Subcutaneous adipose tissue (tissue), 4 donors: Measurements from ENCODE around the gene KIF1C. TPM values are rescaled to one million over a fixed set of nuclear protein-coding genes. Genes with fewer than 3 reads are reported as not detected.

Experiments used
- CTCF ChIP-seq: fragments of 450-650 bp; IDR thresholded peaks from one replicate; pipeline ENCODE4 v1.5.1; 2016; ENCODE audit warnings: low read depth, mild to moderate bottlenecking, control low read depth, antibody characterized with exemption, moderate library complexity
- total RNA-seq, 4 donors: library from RNA; depleted of rRNA; stranded (reverse); fragments of >200 nt; gene quantifications; one replicate each; pipeline ENCODE4 v1.1.0, GENCODE V29; 2016

Gene KIF1C
- total RNA-seq, 4 donors from 2014 or later = 32.3 to 162 (median 65.2) TPM

- TF ChIP-seq CTCF = no peak
Measured at GRCh38 chr17:4980644-4981216, 17.0 kb upstream of the KIF1C start.

- TF ChIP-seq CTCF = no peak
Measured at GRCh38 chr17:4982305-4982704, 15.4 kb upstream of the KIF1C start.

DNA sequence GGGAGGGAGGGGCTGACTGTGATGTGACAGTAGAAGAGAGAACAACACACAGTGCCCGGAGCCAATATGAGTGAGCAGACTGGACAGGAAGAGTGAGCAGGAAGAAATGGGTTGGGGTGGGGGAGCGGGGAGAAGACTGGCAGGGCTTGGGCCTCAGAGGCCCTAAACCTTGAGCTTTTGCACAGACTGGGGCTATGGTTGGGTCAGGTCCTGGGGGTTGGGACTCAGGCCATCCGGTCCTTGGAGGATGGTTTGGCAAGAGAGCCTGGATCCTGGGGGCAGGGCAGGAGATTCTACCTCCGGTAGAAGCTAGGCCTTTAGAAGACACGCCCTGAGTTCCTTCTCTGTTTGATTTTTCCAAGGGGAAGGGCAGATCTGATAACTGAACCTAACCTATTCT lies 11.3 kb upstream of the KIF1C start:
- TF ChIP-seq CTCF = no peak

GRCh38 chr17:4986951-4987766 lies 10.6 kb upstream of the KIF1C start, which contains the start of gene CAMTA2:
CAMTA2 (minus strand) TSS chr17:4987675; CDS start chr17:4986222, 1,453 bp downstream.
- TF ChIP-seq CTCF = no peak

DNA sequence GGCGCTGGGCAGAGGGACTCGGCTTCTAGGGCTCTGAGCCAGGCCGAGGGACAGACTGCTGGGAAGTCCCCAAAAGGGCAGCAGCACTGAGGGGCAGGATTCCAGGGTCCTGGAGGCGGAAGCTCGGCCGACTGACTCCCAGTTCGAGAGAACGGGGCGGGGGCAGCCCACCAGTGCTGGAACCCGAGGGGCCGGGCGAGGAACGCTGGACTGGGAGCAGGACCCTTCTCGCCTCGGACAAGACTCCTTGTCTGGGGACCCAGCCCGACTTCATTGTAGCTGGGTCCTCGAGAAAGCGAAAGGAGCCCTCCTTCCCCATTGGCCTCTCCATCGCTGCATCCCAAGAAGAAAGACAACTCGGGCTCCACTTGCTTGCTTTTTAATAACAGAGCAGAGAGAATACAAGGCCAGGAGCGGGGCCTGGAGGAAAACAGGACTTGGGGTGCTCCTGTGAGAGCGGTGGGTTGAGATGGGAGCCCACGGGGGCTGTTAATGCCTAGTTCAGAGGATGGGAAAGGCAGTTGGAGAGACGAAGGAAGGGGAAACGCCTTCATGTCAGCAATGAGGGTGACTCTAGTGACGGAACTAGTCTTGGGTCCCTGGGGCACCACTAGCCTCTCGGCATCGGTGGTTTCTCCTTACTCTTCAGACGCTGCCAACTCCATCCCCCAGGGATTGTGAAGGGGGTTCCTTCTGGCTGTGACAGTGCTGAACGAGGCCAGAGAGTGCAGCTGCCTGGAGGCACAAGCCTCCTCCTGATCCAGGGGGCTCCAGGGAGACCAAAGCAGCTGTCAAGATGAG lies 9.8 kb upstream of the KIF1C start:
- no peak for TF ChIP-seq CTCF

- no peak for TF ChIP-seq CTCF
Measured at GRCh38 chr17:4994081-4994595, 3.6 kb upstream of the KIF1C start.
